Measurements from ENCODE around the gene TNIK.

Gene TNIK

GRCh38 chr3:171379961-171380483 is 80.2 kb downstream of the TNIK start:
- Histone ChIP-seq H3K36me3 (ENCODE audit: insufficient read depth, low read length) (no peaks in the 10 kb centered on the region), H3F3A (ENCODE audit: insufficient read depth, low read length) (no peaks in the 10 kb centered on the region), H3K4me1 (ENCODE audit: insufficient read depth, low read length, severe bottlenecking) (no peaks in the 10 kb centered on the region), H3K9me2 (ENCODE audit: low read depth, low read length) (no peaks in the 10 kb centered on the region), H3K4me2 (ENCODE audit: low read length) (no peak overlapping the region), H3K4me3 (ENCODE audit: low read depth, low read length, poor library complexity, severe bottlenecking) (no peak overlapping the region), H3K27me3 (ENCODE audit: insufficient read depth, low read length) (no peaks in the 10 kb centered on the region; the same call in 1 of the 2 replicates), H3K9ac (ENCODE audit: low read length) (no peak overlapping the region), H2AFZ (ENCODE audit: low read length) (no peak overlapping the region), H3K79me2 (ENCODE audit: insufficient read depth, low read length) (no peaks in the 10 kb centered on the region), H3K9me3 (ENCODE audit: low read length) (no peaks in the 10 kb centered on the region), H4K20me1 (ENCODE audit: insufficient read depth, low read length) (no peaks in the 10 kb centered on the region), H3K27ac (ENCODE audit: low read depth, low read length, poor library complexity, severe bottlenecking) (no peak overlapping the region)
- TF ChIP-seq EZH2 (IDR thresholded peaks at IDR 0.05; ENCODE audit: borderline replicate concordance, low read length): no peak
- TF ChIP-seq CTCF (IDR thresholded peaks at IDR 0.05; ENCODE audit: low read length): no peak

- Histone ChIP-seq H2AFZ (ENCODE audit: low read length) (no peak overlapping the region), H3K4me2 (ENCODE audit: low read length) (no peak overlapping the region), H3K27me3 (ENCODE audit: insufficient read depth, low read length) (no peaks in the 10 kb centered on the region; the same call in 1 of the 2 replicates), H3K9ac (ENCODE audit: low read length) (no peak overlapping the region), H3K79me2 (ENCODE audit: insufficient read depth, low read length) (no peaks in the 10 kb centered on the region), H4K20me1 (ENCODE audit: insufficient read depth, low read length) (no peaks in the 10 kb centered on the region), H3K9me3 (ENCODE audit: low read length) (no peaks in the 10 kb centered on the region), H3K4me1 (ENCODE audit: insufficient read depth, low read length, severe bottlenecking) (no peaks in the 10 kb centered on the region), H3K27ac (ENCODE audit: low read depth, low read length, poor library complexity, severe bottlenecking) (no peak overlapping the region), H3K36me3 (ENCODE audit: insufficient read depth, low read length) (no peaks in the 10 kb centered on the region), H3K9me2 (ENCODE audit: low read depth, low read length) (no peaks in the 10 kb centered on the region), H3K4me3 (ENCODE audit: low read depth, low read length, poor library complexity, severe bottlenecking) (no peak overlapping the region), H3F3A (ENCODE audit: insufficient read depth, low read length) (no peaks in the 10 kb centered on the region)
- TF ChIP-seq CTCF (IDR thresholded peaks at IDR 0.05; ENCODE audit: low read length) (no peak), EZH2 (IDR thresholded peaks at IDR 0.05; ENCODE audit: borderline replicate concordance, low read length) (no peak)
These were observed 80.9 kb downstream of the TNIK start for GRCh38 chr3:171379281-171379680.

- no peaks in the 10 kb centered on the region for H4K20me1 ChIP-seq (ENCODE audit: insufficient read depth, low read length)
- no peak overlapping the region for H3K27ac ChIP-seq (ENCODE audit: low read depth, low read length, poor library complexity, severe bottlenecking)
- H2AFZ ChIP-seq (ENCODE audit: low read length): no peak overlapping the region
- no peaks in the 10 kb centered on the region for H3F3A ChIP-seq (ENCODE audit: insufficient read depth, low read length)
- no peaks in the 10 kb centered on the region; the same call in 1 of the 2 replicates for H3K27me3 ChIP-seq (ENCODE audit: insufficient read depth, low read length)
- H3K4me1 ChIP-seq (ENCODE audit: insufficient read depth, low read length, severe bottlenecking): no peaks in the 10 kb centered on the region
- no peaks in the 10 kb centered on the region for H3K9me3 ChIP-seq (ENCODE audit: low read length)
- no peak overlapping the region for H3K9ac ChIP-seq (ENCODE audit: low read length)
- H3K79me2 ChIP-seq (ENCODE audit: insufficient read depth, low read length): no peaks in the 10 kb centered on the region
- no peaks in the 10 kb centered on the region for H3K36me3 ChIP-seq (ENCODE audit: insufficient read depth, low read length)
- H3K4me3 ChIP-seq (ENCODE audit: low read depth, low read length, poor library complexity, severe bottlenecking): no peak overlapping the region
- no peaks in the 10 kb centered on the region for H3K9me2 ChIP-seq (ENCODE audit: low read depth, low read length)
- H3K4me2 ChIP-seq (ENCODE audit: low read length): no peak overlapping the region
- TF ChIP-seq CTCF (IDR thresholded peaks at IDR 0.05; ENCODE audit: low read length): no peak
- TF ChIP-seq EZH2 (IDR thresholded peaks at IDR 0.05; ENCODE audit: borderline replicate concordance, low read length): no peak
These were observed 81.6 kb downstream of the TNIK start for GRCh38 chr3:171378586-171378985.

Measured in OCI-LY1 (cell line).